ENCODE data around the gene GATA6. TPM values are rescaled to one million over a fixed set of nuclear protein-coding genes. Genes with fewer than 3 reads are reported as not detected.

The GATA6 gene
- total RNA-seq, 1 donor from 2014 or later: 2.2 TPM

DNA sequence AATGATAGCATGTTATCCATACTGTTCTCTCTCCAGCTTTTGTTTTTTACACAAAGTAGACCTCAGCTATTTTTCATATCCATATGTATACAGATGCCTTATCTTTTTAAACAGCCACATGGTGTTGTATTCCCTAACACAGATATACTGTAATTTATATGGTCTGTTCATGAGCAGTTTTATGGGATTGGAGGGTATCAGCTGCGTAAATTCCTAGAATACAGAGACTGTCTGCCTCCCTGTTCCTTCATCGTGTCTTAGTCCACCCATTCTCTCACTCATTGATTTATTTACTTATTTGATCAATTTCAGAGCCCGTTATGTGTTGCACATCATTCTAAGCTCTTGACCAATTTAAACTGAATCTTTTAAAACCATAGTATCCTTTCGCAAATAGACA, 80.6 kb downstream of the GATA6 start:
- DNase-seq: no peak

DNA sequence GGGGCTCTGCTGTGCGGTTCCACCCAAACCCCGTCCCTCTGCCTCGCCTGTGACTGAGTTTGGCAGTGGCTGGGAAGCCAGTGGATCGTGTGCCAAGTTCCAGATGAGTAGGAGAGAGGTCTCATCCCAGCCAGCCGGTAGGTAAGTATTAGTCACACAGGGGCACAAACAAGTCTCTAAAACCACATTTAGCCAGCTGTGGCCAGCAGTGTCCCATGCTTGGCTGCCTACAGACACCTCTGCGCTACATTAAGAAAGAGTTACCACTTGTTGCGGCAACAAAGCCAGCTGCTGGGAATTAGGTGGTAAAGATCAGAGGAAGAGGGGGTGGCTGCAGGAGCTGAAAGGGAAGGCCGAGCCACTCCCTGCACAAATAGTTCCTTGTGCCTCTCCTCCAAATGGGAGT, 81.2 kb downstream of the GATA6 start:
- no peak for DNase-seq

Small RNA genes within 50 kb of the gene (small RNA-seq; reads per million reads assigned to genes)
- not detected for gene RNU6-702P (ENCODE audit: low replicate concordance)
- not detected for gene RNU6ATAC20P (ENCODE audit: low replicate concordance)

Other genes starting within 250 kb of the GATA6 start
- not detected for gene CTAGE1, start 248.3 kb downstream of the GATA6 start, total RNA-seq

Measured in skin of body (tissue), 3 donors.